ENCODE results near the gene PIGH. TPM values are rescaled to one million over a fixed set of nuclear protein-coding genes. Genes with fewer than 3 reads are reported as not detected.

Gene PIGH
- total RNA-seq, 3 donors from 2014 or later (not counting 1 experiment from before 2014, with no cell fraction given): 50.9 to 56.0 (median 54.5) TPM

- H3K27ac Mint-ChIP-seq: peak overlapping the region in 1 of 2 donors; percentile 47
- Histone ChIP-seq H3K27ac (ENCODE audit: low read length) (no peak overlapping the region), H3K4me3 (ENCODE audit: low read length) (peak overlapping the region; percentile 4), H3K9me3 (ENCODE audit: control insufficient read depth, insufficient read depth, low read length) (no peaks in the 10 kb centered on the region), H3K27me3 (ENCODE audit: control insufficient read depth, insufficient read depth, low read length) (peaks cover 12% of the 10 kb centered on the region), H3K4me1 (ENCODE audit: control insufficient read depth, insufficient read depth, low read length) (peaks cover 8% of the 10 kb centered on the region), H3K36me3 (ENCODE audit: control insufficient read depth, insufficient read depth, low read length) (no peaks in the 10 kb centered on the region)
- H3K9me3 Mint-ChIP-seq: no peaks in the 10 kb centered on the region
- WGBS (ENCODE audit: insufficient coverage): 35% methylated on average over 21 of the region's 24 CpGs
- ATAC-seq (peak in 1 of 3 donors; percentile 26), DNase-seq (peak in 1 of 2 donors; percentile 10)
- H3K27me3 Mint-ChIP-seq (ENCODE audit: low read depth in 2 of 2): peaks cover 53 to 64% of the 10 kb centered on the region in 2 donors
- TF ChIP-seq, protein P1, sequence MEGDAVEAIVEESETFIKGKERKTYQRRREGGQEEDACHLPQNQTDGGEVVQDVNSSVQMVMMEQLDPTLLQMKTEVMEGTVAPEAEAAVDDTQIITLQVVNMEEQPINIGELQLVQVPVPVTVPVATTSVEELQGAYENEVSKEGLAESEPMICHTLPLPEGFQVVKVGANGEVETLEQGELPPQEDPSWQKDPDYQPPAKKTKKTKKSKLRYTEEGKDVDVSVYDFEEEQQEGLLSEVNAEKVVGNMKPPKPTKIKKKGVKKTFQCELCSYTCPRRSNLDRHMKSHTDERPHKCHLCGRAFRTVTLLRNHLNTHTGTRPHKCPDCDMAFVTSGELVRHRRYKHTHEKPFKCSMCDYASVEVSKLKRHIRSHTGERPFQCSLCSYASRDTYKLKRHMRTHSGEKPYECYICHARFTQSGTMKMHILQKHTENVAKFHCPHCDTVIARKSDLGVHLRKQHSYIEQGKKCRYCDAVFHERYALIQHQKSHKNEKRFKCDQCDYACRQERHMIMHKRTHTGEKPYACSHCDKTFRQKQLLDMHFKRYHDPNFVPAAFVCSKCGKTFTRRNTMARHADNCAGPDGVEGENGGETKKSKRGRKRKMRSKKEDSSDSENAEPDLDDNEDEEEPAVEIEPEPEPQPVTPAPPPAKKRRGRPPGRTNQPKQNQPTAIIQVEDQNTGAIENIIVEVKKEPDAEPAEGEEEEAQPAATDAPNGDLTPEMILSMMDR (IDR thresholded peaks at IDR 0.05): no peak
- intact Hi-C loops (cut with micrococcal nuclease): no loop called here
- no peaks in the 10 kb centered on the region for H3K36me3 Mint-ChIP-seq
- peak overlapping the region; percentile 56 for H3K4me3 Mint-ChIP-seq
- peaks cover 8 to 9% of the 10 kb centered on the region in 2 donors for H3K4me1 Mint-ChIP-seq
These were observed 58.4 kb downstream of the PIGH start for GRCh38 chr14:67541448-67542387.

Other genes starting within 250 kb of the PIGH start
- 10 to 100 TPM; 61.9 to 77.5 (median 70.0) TPM for gene ATP6V1D, start 240.5 kb downstream of the PIGH start, total RNA-seq
- gene EIF2S1, start 239.9 kb downstream of the PIGH start, total RNA-seq: 10 to 100 TPM; 31.6 to 37.7 (median 33.2) TPM
- gene PLEK2, start 188.1 kb downstream of the PIGH start, total RNA-seq: not detected
- gene TMEM229B, start 111.5 kb downstream of the PIGH start, total RNA-seq: 10 to 100 TPM; 28.3 to 51.3 (median 49.9) TPM
- not detected for gene PLEKHH1, start 67.0 kb downstream of the PIGH start, total RNA-seq
- 1 to 10 TPM; 1.2 to 7.4 (median 1.4) TPM for gene ARG2, start 19.7 kb upstream of the PIGH start, total RNA-seq
- 10 to 100 TPM; 47.5 to 77.1 (median 57.9) TPM for gene VTI1B, start 74.4 kb upstream of the PIGH start, total RNA-seq
- 10 to 100 TPM; 26.5 to 37.4 (median 33.6) TPM for gene RDH11, start 95.5 kb upstream of the PIGH start, total RNA-seq
- gene RDH12, start 101.6 kb upstream of the PIGH start, total RNA-seq: not detected
- 10 to 100 TPM; 31.0 to 45.9 (median 35.5) TPM for gene ZFYVE26, start 216.3 kb upstream of the PIGH start, total RNA-seq
- gene RAD51B, start 219.5 kb upstream of the PIGH start, total RNA-seq: 10 to 100 TPM; 28.1 to 37.6 (median 28.6) TPM

Measured in natural killer cell (primary cell).